ENCODE data around the gene LOXHD1.

Gene LOXHD1

GRCh38 chr18:46632401-46633071, 24.5 kb downstream of the LOXHD1 start:
- TF ChIP-seq, protein P1, sequence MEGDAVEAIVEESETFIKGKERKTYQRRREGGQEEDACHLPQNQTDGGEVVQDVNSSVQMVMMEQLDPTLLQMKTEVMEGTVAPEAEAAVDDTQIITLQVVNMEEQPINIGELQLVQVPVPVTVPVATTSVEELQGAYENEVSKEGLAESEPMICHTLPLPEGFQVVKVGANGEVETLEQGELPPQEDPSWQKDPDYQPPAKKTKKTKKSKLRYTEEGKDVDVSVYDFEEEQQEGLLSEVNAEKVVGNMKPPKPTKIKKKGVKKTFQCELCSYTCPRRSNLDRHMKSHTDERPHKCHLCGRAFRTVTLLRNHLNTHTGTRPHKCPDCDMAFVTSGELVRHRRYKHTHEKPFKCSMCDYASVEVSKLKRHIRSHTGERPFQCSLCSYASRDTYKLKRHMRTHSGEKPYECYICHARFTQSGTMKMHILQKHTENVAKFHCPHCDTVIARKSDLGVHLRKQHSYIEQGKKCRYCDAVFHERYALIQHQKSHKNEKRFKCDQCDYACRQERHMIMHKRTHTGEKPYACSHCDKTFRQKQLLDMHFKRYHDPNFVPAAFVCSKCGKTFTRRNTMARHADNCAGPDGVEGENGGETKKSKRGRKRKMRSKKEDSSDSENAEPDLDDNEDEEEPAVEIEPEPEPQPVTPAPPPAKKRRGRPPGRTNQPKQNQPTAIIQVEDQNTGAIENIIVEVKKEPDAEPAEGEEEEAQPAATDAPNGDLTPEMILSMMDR (IDR thresholded peaks at IDR 0.05): no peak

- TF ChIP-seq, protein P1 (IDR thresholded peaks at IDR 0.05): no peak
Measured at GRCh38 chr18:46630991-46631390, 26.0 kb downstream of the LOXHD1 start.

DNA sequence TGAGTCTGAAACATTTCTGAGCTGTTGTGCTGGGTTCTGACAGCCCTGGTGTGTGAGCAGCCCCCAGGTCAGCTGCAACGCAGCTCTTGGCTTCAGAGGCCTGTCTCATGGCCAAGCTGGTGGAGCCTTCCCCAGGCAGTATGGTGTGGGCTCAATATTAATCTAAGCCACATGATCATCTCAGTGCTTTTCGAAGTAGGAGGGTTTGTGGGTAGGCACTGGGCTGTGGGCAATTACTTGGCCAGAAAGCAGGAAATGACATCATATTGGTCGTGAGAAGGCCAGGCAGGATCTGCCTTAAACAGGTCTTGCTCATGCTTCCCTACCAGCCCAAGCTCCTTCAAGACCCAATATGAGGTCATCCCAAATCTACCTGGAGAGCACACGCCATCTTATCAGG, 26.9 kb downstream of the LOXHD1 start:
- TF ChIP-seq, protein P1 (IDR thresholded peaks at IDR 0.05): no peak

DNA sequence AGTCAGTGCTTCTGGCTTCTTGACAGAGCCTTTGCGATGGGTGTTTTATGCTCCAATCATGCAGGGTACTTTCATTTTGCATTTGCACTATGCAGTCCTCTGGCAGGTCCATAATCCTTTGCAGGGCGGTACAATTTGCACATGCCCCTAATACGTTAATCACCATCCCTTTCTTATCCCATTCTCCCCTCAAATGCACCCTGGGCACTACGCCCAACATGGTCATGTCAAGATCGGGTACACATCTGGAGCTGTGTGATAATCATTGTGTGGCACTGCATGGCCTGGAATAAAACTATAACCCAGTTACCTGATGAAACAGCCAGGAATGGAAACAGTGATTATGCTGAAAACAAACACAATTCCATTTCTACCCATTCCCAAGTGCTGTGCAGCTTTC, 27.7 kb downstream of the LOXHD1 start:
- TF ChIP-seq, protein P1 (IDR thresholded peaks at IDR 0.05): no peak

DNA sequence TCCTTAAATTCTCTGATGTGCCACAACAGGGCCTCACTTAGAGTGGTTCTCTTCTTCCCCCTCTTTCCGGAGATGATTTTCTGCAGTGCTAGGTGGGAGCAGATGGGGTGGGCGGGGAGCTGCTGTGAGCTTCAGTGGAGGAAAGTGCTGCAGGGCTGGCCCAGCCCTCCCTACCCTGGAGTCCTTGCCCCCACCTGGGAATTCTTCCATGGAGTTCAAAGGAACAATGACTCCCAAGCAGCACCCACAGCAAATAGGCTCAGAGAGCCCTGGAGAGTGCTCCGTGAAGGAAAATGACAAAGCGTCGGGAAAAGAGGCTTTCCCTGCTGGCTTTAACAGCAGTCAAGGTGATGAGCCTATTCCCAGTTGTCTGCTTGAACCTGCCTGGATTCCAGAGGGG, 28.8 kb downstream of the LOXHD1 start:
- TF ChIP-seq, protein P1 (IDR thresholded peaks at IDR 0.05): no peak

GRCh38 chr18:46627136-46627535, 29.9 kb downstream of the LOXHD1 start:
- TF ChIP-seq, protein P1 (IDR thresholded peaks at IDR 0.05): no peak

DNA sequence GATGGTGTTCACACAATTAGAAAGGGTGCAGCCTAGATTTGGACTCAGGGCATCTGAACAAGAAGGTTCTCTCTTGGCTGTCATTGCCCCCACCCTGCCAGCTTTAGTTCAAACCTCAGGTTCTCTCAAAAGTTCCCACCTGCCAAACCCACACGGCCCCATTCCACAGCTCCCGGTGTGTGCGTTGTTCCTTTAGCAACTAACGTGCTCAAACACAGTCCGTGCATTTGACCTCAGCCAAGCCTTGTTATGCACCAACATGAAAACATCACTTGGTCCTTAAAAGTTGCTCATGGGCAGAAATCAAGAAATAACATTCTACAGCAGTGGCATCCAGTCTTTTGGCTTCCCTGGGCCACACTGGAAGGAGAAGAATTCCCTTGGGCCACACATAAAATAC, 32.0 kb downstream of the LOXHD1 start:
- TF ChIP-seq, protein P1 (IDR thresholded peaks at IDR 0.05): no peak

DNA sequence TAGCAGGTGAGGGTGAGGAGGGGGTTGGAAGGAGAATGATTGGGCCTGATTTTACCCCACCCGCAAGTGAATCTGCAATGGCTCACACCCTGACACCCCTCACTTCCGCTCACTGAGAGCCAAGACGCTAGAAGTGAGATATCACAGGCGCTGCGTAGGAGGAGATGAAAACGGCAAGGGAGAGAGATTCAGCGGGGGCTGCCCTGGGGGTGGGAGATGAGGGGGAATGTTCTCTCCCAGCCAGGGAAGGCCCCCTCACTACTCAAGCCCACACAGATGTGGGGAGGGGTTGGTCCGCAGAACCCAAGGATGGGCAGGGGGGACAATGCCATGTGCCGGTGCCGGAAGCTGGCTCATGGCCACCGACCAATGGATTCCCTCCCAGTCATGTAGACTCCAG, 32.9 kb downstream of the LOXHD1 start:
- TF ChIP-seq, protein P1 (IDR thresholded peaks at IDR 0.05): no peak
